ENCODE results near the gene RABGAP1L. TPM values are rescaled to one million over a fixed set of nuclear protein-coding genes. Genes with fewer than 3 reads are reported as not detected.

RABGAP1L gene
- total RNA-seq, 1 donor from 2014 or later: 83.9 TPM

DNA sequence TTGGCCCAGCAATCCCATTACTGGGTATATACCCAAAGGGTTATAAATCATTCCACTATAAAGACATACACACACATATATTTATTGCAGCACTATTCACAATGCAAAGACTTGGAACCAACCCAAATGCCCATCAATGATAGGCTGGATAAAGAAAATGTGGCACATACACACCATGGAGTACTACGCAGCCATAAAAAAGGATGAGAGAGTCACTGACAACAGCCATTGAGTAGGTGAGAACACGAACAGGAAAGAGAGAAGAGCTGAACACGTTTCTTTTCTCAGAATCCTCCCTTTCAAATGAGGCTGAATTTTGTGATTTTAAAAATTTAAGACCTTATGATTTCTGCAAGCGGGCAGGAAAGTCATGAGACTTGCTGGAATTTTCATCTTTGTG is 10.1 kb upstream of the RABGAP1L start:
- H3K36me3 ChIP-seq: no peaks in the 10 kb centered on the region
- no peak overlapping the region for H3K27ac ChIP-seq
- ATAC-seq: no peak
- no peak overlapping the region for H3K4me3 ChIP-seq
- H3K4me1 ChIP-seq: peaks cover 5% of the 10 kb centered on the region
- H3K9me3 ChIP-seq: peaks cover 5% of the 10 kb centered on the region
- no peak for DNase-seq
- TF ChIP-seq, protein P1, sequence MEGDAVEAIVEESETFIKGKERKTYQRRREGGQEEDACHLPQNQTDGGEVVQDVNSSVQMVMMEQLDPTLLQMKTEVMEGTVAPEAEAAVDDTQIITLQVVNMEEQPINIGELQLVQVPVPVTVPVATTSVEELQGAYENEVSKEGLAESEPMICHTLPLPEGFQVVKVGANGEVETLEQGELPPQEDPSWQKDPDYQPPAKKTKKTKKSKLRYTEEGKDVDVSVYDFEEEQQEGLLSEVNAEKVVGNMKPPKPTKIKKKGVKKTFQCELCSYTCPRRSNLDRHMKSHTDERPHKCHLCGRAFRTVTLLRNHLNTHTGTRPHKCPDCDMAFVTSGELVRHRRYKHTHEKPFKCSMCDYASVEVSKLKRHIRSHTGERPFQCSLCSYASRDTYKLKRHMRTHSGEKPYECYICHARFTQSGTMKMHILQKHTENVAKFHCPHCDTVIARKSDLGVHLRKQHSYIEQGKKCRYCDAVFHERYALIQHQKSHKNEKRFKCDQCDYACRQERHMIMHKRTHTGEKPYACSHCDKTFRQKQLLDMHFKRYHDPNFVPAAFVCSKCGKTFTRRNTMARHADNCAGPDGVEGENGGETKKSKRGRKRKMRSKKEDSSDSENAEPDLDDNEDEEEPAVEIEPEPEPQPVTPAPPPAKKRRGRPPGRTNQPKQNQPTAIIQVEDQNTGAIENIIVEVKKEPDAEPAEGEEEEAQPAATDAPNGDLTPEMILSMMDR (IDR thresholded peaks at IDR 0.05): no peak
- intact Hi-C loops (cut with DNase I): no loop called here
- H3K27me3 ChIP-seq (ENCODE audit: low read depth): no peaks in the 10 kb centered on the region

DNA sequence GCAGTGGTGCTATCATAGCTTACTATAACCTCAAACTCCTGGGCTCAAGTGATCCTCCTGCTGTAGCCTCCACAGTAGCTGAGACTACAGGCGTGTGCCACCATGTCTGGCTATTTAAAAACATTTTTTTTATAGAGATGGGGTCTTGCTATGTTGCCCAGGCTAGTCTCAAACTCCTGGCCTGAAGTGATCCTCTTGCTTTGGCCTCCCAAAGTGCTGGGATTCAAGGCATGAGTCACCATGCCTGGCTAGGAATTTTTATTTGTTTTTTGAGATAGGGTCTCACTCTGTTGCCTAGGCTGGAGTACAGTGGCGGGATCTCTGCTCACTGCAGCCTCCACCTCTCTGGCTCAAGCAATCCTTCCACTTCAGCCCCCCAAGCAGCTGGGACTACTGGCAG is 8.8 kb upstream of the RABGAP1L start:
- ATAC-seq: no peak
- intact Hi-C loops (cut with DNase I): no loop called here
- TF ChIP-seq, protein P1 (IDR thresholded peaks at IDR 0.05): no peak

DNA sequence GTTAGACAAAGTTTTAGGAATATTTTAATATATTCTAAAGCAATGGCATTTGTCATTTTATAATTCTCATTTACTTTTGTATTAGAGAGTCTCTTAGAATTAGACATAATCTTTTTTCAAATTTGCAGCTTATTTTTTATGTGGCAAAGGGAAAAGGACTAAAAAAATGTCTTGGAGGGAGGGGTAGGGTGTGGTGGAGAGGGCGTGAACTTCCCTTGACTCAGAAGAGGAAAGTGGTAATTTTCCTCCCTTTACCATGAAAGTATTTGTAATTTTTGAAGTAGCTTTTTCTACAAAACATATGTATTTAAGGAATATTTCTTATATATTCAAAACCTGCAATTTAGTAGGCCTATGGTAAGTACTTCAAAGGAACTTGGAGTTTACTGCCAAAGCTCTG is 6.9 kb upstream of the RABGAP1L start:
- H3K27ac ChIP-seq: no peak overlapping the region
- H3K36me3 ChIP-seq: no peaks in the 10 kb centered on the region
- peaks cover 5% of the 10 kb centered on the region for H3K9me3 ChIP-seq
- TF ChIP-seq, protein P1 (IDR thresholded peaks at IDR 0.05): no peak
- ATAC-seq (no peak), DNase-seq (no peak)
- H3K4me3 ChIP-seq: no peak overlapping the region
- peaks cover 5% of the 10 kb centered on the region for H3K4me1 ChIP-seq
- H3K27me3 ChIP-seq (ENCODE audit: low read depth): no peaks in the 10 kb centered on the region
- intact Hi-C loops (cut with DNase I): no loop called here

More for the DNA sequence above, 8.8 kb upstream of the RABGAP1L start:
- Histone ChIP-seq H3K4me3 (no peak overlapping the region), H3K27me3 (ENCODE audit: low read depth) (no peaks in the 10 kb centered on the region), H3K36me3 (no peaks in the 10 kb centered on the region), H3K4me1 (peaks cover 5% of the 10 kb centered on the region), H3K27ac (no peak overlapping the region), H3K9me3 (peaks cover 5% of the 10 kb centered on the region)
- no peak for DNase-seq

DNA sequence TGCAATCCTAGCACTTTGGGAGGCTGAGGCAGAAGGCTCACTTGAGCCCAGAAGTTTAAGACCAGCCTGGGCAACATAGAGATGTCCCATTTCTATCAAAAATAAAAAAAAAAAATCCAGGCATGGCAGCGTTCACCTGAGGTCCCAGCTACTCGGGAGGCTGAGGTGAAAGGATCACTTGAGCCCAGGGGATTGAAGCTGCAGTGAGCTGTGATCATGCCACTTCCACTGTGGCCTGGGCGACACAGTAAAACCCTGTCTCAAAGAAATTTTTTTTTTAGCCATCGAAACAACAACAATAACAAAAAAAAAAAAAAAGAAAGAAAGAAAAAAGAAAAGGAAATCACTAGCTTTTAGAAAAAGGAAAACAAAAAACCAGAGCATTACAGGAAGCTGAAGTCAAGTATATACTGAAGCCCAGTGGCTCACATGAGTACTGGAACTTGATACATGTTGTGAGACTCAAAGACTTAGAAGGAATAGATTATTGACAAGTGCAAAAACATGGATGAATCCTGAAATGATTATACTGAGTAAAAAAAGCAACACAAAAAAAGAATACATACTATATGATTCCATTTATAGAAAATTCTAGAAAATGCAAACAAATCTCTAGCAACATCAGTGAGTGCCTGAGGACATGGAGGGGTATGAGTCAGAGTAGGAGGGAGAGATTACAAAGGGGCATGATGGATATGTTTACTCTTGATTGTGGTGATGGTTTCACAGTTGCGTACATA is 6.1 kb upstream of the RABGAP1L start:
- peaks cover 6% of the 10 kb centered on the region for H3K4me1 ChIP-seq
- ATAC-seq (no peak), DNase-seq (no peak)
- peaks cover 5% of the 10 kb centered on the region for H3K9me3 ChIP-seq
- no peak overlapping the region for H3K4me3 ChIP-seq
- intact Hi-C loops (cut with DNase I): no loop called here
- H3K36me3 ChIP-seq: no peaks in the 10 kb centered on the region
- TF ChIP-seq, protein P1 (IDR thresholded peaks at IDR 0.05): no peak
- H3K27ac ChIP-seq: no peak overlapping the region
- H3K27me3 ChIP-seq (ENCODE audit: low read depth): no peaks in the 10 kb centered on the region

DNA sequence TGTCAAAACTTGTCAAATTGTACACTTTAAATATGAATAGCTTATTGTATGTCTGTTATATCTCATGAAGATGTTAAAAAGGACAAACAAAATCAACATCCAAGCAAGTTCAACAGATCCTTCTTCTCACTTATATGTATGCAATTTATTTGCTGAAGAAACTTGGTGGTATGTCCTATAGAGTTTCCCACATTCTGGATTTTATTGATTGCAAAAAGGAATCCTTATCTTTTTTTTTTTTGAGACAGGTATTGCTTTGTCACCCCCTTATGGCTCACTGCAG is 5.6 kb upstream of the RABGAP1L start:
- ATAC-seq: no peak
- H3K9me3 ChIP-seq: peaks cover 5% of the 10 kb centered on the region
- no peaks in the 10 kb centered on the region for H3K36me3 ChIP-seq
- DNase-seq: no peak
- TF ChIP-seq, protein P1 (IDR thresholded peaks at IDR 0.05): no peak
- intact Hi-C loops (cut with DNase I): no loop called here
- H3K27me3 ChIP-seq (ENCODE audit: low read depth): no peaks in the 10 kb centered on the region
- no peak overlapping the region for H3K4me3 ChIP-seq
- peaks cover 11% of the 10 kb centered on the region for H3K4me1 ChIP-seq
- H3K27ac ChIP-seq: no peak overlapping the region
